NCI-H2107 treated with DMSO at 0.1 percent for 48 hours (cell line): ENCODE measurements around the gene ABCA2.

ENCODE experiments used
- DNase-seq: peaks from one replicate; lab custom pipeline; 2025; ENCODE audit not compliant: unreplicated experiment; lab: John Stamatoyannopoulos, UW

Gene ABCA2

GRCh38 chr9:136969774-136970173, 58.3 kb downstream of the ABCA2 start:
- DNase-seq: no peak

DNA sequence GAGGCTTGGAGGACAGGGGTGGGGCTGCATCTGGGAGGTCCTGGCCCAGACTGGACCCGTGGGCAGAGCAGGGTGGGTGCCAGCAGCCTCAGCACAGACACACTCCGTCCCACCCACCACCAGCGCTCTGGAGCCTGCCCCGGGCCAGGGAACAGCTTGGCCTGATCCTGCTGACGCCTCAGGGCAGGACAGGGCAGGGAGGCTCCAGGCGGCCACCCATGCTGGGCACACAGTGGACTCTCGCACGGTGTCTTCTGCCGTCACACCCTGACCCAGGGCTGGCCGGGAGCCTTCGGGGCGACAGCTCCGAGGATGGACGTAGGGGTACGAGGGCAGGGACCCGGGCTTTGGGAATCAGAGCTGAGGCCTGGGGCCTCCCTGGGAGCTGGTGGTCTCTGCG, 58.9 kb downstream of the ABCA2 start:
- no peak for DNase-seq

- DNase-seq: no peak
Measured at GRCh38 chr9:136968333-136969127, 59.5 kb downstream of the ABCA2 start.

- DNase-seq: no peak
Measured at GRCh38 chr9:136965771-136966484, 62.1 kb downstream of the ABCA2 start.

GRCh38 chr9:136964833-136965422, 63.1 kb downstream of the ABCA2 start:
- no peak for DNase-seq

DNA sequence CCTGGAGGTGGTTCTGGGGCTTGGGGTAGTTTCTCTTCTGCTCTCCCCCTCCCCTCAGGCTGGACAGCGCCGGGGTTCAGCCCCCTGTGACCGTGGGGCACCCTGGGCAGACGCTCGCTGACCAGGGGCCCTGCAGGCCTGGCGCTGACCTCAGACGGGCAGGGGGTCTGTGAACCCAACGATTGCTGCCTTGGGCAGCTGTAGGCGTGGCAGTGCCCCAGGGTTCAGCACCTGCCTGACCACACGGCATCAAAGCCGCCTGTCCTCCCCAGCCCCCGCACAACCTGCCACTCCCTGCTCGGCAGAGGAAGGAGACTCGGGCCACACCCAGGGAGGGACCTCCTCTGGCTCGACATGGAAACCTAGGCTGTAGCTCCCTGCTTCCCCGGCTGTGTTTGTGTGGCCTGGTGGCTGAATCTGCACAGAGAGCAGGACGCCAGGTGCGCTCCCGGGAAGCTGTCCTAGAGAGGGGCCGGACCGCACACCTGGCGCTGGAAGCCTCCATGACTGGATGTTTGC, 63.8 kb downstream of the ABCA2 start:
- peak; percentile 45 for DNase-seq

- DNase-seq: no peak
Measured at GRCh38 chr9:136963751-136964150, 64.3 kb downstream of the ABCA2 start.

DNA sequence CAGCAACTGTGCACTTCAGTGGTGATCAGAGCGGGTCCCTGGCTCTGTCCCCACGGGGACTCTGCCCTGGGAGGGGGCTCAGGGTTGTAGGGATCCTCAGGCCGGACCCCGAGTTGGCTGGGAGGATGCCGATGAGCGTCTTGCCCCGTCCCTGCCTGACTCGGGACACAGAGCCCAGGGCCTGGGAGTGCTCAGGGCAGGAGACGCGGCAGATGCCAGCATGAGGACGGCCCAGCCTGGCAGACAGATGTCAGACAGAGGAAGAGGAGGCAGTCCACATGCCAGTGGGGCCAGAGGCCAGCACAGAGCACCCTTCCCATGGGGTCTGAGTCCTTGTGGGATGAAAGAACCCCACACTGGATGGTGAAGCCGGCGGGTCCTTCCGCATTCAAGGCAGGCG, 64.7 kb downstream of the ABCA2 start:
- DNase-seq: no peak

GRCh38 chr9:136962701-136963248, 65.3 kb downstream of the ABCA2 start:
- no peak for DNase-seq

GRCh38 chr9:136962163-136962562, 65.9 kb downstream of the ABCA2 start:
- DNase-seq: no peak

DNA sequence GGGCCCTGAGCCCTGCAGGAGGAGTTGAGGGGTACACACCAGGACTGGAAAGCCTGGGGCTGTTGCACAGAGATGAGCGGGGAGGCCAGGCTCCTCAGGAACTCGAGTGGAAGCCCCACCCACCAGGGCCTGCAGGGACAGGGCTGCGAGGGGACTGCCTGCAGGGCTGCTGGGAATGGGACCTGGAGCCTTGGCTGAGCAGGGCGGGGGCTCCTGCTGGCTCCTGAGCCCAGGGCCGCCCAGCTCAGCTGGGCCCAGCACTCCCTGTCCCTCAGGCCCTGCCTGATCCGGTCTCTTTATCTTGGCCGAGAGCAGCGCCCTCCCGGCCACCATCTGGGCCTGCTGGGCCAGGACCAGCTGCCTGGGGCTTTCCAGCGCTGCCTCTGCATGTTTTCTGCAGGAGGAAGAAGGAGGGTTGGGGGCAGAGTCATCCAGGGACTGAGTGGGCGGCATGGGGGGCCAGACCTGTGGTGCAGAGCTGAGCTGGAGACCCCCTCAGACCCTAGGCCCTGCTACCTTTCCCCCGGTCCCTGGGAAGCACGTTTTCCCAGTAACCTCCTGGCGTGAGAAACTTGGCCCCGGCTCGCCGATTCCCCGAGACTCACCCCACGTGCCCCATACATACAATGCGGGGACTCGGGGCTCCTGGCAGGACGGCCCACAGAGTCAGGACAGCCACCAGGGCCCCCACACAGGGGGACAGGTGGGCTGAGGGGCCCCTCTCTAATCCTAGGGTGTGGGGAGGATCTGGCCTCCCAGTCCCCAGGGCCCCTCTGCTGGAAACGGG, 66.6 kb downstream of the ABCA2 start:
- no peak for DNase-seq

DNA sequence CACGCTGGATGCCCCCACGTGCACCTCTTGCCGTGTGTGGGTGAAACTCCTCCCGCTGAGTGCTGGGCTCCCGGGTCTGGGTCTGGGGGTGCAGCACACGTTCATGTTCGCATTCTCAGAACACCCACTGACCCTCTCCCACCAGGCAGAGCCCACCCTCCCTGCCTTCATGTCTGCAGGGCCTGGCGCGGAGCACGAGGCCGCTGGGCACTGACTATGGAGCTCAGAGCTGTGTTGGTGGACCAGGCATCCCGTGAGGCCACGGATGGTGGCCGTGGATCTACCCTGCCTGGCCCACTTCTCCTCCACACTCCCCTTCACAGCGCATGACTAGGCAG, 67.1 kb downstream of the ABCA2 start:
- DNase-seq: no peak

DNA sequence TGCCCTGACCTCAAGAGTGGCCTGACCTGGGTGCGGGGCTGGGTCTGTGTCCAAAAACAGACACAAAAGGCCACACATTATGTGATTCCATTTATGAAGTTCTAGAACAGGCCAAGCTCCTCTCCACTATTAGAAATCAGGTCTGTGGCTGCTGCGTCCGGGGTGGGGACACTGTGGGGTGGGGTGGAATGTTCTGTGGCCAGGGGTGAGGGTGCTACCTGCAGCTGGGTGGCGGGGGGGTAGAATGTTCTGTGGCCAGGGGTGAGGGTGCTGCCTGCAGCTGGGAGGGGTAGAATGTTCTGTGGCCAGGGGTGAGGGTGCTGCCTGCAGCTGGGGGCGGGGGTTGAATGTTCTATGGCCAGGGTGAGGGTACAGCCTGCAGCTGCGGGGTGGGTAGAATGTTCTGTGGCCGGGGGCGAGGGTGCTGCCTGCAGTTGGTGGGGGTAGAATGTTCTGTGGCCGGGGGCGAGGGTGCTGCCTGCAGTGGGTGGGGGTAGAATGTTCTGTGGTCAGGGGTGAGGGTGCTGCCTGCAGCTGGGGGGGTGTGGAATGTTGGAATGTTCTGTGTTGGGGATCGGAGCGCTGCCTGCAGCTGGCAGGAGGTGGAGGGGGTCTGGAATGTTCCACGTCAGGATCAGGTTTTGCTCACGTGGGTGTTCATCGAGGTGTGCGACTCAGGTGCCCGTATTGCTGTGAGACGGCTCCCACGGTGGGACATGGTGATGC, 67.7 kb downstream of the ABCA2 start:
- no peak for DNase-seq

DNA sequence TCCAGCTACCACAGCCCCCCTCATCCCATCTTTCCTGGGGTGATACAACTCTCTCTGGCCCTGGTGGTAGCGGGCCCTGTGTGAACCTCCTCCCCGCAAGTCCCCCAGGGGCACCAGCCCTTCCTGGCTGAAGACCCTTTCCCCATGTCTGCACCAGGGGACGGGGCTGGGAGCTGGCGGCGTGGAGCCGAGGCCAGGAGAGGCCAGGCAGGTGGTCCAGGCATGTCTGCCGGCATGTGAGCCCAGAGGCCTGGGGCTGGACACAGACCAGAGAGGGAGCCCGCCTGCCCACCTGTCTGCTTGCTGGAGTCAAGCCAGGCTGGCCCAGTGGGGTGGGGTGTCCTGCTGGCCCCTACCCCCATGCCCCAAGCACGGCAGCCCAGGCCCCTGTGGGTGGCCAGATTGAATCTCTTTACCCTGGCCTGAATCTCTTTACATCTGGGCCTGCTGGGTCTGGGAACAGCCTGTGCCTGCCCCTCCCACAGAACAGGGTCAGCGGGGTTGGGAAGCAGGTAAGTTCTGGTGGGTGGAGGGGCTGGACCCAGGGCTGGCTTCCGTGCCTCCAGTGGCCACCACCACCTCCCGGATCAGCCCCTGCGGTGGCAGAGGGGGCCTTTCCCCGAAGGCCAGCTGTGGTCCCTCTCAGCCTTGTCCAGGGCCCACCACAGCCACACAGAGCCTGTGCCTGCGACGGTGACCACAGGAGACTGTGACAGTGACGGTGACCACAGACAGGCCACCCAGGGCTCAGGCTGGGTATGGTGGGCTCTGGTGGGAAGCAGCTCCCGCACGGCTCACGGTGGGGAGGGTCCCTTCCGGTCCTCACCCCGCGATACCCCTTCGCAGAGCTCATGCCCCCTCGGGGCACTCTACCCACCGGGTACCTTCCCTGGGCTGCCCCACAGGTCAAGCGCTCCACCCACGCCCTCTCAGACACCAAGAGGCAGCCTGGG, 68.9 kb downstream of the ABCA2 start:
- no peak for DNase-seq

GRCh38 chr9:136958473-136958872, 69.6 kb downstream of the ABCA2 start:
- no peak for DNase-seq

- DNase-seq: no peak
Measured at GRCh38 chr9:136957901-136958300, 70.1 kb downstream of the ABCA2 start.

- DNase-seq: no peak
Measured at GRCh38 chr9:136957461-136957860, 70.6 kb downstream of the ABCA2 start.
